Middle frontal gyrus (tissue), 1 donor: Measurements from ENCODE around the gene NUMBL.
"Not testable (repeated sequence)": the region's sequence is repeated elsewhere in the genome, so short reads cannot be mapped to it uniquely, and the experiment has no call there.

Source experiments
- DNase-seq: peaks from one replicate; pipeline ENCODE4 v3.0.0-alpha.2; 2015; ENCODE audit warnings: low spot score; ENCODE audit errors: extremely low spot score

The NUMBL gene

DNA sequence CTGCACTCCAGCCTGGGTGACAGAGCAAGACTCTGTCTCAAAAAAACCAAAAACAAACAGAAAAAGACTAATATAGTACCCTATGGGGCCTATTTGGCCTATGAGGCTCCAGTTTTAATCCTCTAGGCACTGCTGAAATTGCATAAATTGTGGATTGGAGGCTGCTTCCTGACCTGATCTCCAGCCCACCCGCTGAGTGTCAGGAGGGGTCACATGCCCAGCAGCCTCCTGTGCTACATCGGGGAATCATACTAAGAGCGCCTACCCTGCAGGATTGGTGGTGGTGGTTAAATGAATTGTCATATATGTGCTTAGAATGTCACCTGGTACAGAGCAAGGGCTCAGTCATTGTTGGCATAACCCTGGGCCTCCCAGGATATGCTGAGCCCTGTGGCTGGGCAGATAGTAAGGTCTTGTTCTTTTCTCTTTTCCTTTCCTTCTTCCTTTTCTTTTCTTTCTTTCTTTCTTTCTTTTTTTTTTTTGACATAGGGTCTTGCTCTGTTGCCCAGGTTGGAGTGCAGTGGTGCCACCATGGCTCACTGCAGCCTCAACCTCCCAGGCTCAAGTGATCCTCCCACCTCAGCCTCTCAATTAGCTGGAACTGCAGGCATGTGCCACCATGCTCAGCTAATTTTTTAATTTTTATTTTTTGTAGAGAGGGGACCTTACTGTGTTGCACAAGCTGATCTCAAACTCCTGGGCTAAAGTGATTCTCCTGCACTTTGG lies 58.0 kb downstream of the NUMBL start:
- DNase-seq = no peak

DNA sequence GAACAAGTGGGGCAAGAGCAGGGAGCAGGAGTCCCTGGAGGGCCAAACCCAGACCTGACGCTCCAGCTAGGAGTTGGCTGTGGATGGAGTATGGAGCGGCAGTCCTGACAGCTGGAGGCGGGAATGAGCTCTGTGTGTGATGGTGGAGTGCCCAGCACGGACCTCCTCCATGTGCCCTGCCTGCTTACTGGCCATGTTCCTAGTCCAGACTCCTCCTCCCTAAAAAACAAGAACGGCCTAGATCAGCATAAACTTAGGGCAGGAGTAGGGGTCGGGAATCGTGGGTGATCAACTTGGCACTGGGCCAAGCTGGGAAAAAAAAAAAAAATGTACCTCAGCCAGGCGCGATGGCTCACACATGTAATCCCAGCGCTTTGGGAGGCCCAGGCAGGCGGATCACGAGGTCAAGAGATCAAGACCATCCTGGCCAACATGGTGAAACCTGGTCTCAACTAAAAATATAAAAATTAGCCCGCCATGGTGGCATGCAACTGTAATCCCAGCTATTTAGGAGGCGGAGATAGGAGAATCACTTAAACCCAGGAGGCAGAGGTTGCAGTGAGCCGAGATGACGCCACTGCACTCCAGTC lies 59.8 kb downstream of the NUMBL start:
- no peak for DNase-seq

DNA sequence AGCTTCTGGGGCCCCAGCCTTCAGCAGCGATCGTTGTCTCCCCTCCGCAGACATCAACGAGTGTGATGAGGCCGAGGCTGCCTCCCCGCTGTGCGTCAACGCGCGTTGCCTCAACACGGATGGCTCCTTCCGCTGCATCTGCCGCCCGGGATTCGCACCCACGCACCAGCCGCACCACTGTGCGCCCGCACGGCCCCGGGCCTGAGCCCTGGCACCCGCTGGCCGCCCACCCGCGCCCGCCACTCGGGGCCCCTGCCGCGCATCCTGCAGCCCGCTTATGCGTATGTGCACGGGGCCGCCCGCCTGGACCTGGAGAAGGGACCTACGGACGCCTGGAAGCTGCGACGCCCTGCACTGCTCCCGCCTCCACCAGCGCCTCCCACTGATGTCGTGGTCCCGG lies 61.1 kb downstream of the NUMBL start:
- no peak for DNase-seq

DNA sequence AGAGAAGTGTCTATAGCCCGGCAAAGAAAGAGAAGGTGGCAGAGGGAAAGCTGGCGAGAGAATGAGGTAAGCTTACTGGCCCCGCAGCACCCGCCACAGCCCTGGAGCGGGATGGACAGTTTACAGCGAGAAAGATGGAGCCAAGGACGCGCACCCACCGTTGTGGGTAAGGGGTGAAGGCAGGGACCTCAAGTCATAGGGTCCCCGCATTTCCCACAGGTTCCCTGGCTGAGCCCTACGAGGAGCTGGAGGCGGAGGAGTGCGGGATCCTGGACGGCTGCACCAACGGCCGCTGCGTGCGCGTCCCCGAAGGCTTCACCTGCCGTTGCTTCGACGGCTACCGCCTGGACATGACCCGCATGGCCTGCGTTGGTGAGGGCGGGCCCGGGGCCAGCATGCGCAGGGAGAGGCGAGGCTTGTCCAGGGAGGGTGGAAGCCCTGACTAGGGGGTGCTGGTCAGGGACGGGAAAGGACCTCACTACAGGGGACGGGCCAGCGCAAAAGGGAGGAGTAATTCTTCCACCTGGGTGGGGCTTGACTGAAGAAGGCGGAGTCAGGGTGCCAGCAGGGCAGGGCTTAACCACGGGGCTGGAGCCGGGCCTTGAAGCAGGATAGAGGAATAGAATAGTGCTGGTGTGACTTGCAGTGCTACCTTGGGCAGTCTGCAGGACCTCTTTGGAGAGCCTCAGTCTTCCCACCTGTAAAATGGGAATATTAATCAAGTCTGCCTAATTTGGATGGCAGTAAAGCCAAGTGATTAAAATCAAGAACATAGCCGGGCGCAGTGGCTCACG lies 62.8 kb downstream of the NUMBL start:
- DNase-seq = no peak

DNA sequence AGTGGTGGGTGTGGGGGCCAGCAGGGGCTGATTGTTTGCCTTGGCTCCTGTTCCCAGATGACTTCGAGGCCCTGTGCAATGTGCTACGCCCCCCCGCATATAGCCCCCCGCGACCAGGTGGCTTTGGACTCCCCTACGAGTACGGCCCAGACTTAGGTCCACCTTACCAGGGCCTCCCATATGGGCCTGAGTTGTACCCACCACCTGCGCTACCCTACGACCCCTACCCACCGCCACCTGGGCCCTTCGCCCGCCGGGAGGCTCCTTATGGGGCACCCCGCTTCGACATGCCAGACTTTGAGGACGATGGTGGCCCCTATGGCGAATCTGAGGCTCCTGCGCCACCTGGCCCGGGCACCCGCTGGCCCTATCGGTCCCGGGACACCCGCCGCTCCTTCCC lies 63.5 kb downstream of the NUMBL start:
- DNase-seq = no peak

DNA sequence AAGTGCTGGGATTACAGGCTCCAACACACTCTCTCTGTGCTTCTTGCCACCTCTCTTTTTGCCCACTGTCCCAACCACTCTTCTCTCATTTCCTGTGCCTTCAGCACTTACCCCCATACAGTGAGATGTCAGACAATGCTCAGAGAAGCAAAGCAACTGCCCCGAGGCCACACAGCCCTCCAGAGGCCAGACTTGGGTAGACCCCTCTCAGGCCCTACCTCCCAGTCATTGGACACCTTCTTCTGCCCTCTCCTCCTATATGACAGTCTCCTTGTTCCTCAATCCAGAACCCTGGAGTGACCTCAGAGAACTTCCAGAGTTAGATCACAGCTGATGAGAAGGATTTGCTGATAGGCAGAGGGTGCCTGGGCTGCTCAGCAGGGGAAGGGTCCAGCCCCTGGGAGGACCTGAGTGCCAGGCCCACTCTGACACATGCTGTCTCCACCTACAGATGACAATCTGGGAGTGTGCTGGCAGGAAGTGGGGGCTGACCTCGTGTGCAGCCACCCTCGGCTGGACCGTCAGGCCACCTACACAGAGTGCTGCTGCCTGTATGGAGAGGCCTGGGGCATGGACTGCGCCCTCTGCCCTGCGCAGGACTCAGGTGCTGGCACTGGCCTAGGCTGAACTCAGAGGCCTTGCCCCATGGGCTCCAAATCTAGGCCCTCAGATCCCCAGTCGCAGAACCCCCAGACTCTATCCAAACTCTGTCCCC lies 64.9 kb downstream of the NUMBL start:
- DNase-seq = no peak

DNA sequence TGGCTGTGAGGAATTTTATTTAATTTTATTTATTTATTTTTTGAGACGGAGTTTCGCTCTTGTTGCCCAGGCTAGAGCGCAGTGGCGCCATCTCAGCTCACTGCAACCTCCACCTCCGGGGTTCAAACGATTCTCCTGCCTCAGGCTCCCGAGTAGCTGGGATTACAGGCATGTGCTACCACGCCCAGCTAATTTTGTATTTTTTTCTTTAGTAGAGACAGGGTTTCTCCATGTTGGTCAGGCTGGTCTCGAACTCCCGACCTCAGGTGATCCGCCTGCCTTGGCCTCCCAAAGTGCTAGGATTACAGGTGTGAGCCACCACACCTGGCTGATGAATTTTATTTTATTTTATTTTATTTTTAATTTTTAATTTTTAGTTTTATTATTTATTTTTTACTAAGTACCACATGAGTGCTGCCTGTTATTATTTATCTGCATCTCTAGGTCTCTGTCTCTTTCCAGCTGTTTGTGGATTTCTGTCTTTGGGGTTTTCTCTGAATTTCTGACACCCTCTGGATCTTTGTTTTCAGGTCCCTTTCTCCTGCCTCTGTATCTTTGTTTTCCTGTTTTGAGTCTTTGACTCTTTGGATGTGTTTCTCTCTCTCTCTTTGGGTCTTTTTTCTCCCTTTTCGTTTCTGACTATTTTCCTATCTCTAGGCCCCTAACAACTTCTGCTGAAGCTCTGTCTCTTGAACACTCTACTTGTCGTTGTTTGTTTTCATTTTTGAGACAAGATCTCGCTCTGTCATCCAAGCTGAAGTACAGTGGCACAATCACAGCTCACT lies 65.9 kb downstream of the NUMBL start:
- DNase-seq = not testable (repeated sequence)

DNA sequence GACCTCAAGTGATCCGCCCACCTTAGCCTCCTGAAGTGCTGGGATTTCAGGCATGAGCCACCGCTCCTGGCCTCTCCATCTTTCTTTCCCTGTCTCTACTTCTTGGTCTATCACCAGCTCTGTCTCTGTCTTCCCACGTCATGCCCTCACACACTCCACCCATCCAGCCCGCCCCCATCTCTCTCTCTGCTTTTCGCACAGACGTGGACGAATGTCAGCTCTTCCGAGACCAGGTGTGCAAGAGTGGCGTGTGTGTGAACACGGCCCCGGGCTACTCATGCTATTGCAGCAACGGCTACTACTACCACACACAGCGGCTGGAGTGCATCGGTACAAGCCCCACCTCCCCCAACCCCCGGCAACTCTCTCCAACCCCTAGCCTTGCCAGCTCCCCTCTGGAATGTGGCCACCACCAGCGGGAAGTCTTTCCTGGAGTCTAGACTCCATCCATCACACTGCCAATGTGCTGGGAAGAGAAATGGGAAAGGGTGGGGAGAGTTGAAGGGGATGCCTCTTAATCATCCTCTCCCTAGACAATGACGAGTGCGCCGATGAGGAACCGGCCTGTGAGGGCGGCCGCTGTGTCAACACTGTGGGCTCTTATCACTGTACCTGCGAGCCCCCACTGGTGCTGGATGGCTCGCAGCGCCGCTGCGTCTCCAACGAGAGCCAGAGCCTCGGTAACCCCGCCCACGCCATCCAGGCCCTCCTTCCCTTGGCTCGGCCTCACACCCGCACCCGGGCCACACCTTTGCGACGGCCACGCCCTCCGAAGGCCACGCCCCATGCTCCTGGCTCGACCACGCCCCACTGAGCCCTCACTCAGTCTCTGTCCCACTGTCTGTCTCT lies 66.8 kb downstream of the NUMBL start:
- no peak for DNase-seq

DNA sequence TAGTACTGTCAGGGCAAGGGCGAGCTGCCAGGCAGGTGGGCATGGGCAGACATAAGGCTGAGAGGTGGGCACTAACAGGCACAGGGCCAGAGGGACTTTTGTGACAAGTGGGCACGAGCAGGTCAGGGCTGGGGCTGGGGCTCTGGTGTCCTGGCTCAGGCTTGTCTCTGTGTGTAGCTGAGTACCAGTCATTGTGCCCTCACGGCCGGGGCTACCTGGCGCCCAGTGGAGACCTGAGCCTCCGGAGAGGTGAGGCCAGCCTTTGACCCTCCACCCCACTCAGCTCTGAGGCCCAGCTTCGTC lies 67.7 kb downstream of the NUMBL start:
- DNase-seq = no peak

DNA sequence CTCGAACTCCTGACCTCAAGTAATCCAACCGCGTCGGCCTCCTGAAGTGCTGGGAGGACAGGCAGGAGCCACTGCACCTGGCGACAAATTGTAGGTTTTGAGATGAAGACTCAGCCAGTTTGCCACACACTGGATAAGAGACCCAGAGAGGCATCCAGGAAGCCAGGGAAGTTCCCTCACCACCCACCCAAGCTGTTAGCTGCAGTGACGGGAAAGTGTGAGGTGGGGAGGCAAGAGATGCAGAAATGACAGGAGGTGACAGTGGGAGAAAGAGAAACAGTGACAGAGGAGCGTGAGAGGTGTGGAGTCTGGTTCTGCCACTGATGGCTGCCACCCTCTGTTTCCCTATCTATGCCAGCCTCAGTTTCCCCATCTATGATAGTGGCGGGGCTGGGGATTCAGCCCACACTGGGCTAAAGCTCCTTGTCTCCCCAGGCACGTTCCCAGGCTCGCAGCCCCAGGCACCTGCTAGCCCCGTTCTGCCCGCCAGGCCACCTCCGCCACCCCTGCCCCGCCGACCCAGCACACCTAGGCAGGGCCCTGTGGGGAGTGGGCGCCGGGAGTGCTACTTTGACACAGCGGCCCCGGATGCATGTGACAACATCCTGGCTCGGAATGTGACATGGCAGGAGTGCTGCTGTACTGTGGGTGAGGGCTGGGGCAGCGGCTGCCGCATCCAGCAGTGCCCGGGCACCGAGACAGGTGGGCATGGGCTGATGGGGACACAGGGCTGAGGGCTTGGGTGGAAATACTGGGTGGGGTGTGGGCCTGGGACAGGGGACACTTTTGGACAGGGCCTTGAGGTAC lies 68.3 kb downstream of the NUMBL start:
- no peak for DNase-seq

DNA sequence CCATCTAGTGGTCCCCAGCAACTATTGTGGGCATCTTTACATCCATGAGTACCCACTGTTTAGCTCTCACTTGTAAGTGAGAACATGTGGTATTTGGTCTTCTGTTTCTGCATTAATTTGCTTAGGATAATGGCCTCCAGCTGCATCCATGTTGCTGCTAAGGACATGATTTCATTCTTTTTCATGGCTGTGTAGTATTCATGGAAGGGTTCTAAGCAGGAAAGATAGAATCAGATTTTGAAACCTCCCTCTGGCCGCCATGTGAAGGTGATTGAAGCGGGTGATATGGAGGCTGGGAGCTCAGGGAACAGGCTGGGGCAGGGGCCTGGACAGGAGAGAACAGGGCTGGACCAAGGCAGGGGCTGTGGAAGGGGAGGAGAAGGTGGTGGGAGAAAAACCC lies 69.2 kb downstream of the NUMBL start:
- no peak for DNase-seq

DNA sequence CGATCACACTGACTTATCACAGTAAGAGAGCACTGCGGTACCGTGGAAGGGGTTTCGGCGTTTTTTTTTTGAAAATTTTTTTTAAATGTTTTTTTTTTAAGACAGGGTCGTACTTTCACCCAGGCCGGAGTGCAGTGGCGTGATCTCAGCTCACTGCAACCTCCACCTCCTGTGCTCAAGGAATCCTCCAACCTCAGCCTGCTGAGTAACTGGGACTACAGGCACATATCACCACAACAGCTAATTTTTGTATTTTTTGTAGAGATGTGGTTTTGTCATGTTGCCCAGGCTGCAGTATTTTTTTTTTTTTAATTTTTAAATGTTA lies 70.3 kb downstream of the NUMBL start:
- no peak for DNase-seq

DNA sequence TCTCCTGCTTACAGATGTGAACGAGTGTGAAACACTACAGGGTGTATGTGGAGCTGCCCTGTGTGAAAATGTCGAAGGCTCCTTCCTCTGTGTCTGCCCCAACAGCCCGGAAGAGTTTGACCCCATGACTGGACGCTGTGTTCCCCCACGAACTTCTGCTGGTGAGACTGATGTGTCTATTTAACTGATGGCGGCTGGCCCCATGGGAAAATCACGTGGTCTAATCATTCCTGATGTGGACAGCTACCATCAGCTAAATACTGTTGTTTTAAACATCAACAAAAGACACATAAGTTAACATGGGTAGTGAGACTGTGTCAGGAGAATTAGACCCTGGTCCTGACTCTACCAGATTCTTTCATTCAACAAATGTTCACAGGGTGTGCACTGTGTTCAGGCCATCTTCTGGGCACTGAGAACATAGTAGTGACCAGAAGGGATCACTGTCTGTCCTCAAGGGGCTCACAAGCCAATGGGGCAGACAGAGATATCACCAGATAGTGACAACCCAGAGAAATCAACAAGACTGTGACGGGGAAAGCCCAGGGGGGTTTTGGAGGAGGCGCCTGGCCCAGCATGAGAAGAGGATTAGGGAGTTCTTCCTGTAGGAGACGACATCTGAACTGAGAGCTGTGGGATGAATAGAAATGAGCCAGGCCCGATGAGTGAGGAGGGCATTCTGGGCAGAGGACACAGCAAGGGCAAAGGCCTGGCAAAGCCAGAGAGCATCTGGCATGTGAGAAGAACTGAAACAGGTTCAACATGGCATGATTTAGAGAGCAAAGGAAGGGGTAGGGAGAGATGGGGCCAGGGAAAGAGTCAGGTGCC lies 70.9 kb downstream of the NUMBL start:
- DNase-seq = no peak

DNA sequence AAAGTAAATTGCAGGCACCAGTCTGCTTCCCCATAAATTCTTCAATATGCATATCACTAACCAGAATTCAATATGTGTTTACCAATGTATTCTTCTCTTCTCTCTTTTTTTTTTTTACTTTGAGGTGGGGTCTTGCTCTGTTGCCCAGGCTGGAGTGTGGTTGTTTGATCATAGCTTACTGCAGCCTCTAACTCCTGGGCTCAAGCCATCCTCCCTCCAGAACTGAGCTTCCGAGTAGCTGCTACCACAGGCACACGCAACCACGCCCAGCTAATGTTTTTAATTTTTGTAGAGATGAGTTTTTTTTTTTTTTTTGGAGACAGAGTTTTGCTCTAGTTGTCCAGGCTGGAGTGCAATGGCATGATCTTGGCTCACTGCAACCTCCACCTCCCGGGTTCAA lies 72.5 kb downstream of the NUMBL start:
- no peak for DNase-seq

DNA sequence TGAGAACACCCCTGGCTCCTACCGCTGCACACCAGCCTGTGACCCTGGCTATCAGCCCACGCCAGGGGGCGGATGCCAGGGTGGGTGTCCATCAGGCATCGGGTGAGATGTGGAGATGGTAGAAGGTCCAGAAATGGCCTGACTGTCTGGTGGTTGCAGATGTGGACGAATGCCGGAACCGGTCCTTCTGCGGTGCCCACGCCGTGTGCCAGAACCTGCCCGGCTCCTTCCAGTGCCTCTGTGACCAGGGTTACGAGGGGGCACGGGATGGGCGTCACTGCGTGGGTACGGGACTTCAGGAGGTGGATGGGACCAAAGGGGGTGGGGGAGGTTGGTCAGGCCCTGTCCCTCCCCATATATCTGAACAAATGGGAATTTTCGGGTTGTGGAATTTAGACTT lies 73.5 kb downstream of the NUMBL start:
- no peak for DNase-seq

DNA sequence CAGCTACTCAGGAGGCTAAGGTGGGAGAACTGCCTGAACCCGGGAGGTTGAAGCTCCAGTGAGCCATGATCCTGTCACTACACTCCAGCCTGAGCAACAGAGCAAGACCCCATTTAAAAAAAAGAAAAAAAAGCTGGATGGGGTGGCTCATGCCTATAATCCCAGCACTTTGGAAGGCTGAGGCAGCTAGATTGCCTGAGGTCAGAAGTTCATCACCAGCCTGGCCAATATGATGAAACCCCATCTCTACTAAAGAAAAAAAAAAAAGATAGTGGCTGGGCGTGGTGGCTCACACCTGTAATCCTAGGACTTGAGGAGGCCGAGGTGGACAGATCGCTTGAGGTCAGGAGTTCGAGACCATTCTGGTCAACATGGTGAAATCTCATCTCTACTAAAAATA lies 74.3 kb downstream of the NUMBL start:
- no peak for DNase-seq
